Colonic mucosa (tissue), 4 donors: ENCODE measurements around the gene SLC52A1. TPM values are rescaled to one million over a fixed set of nuclear protein-coding genes. Genes with fewer than 3 reads are reported as not detected.
"Not testable (repeated sequence)": the region's sequence is repeated elsewhere in the genome, so short reads cannot be mapped to it uniquely, and the experiment has no call there.

Source experiments
- DNase-seq: peaks from one replicate; pipeline ENCODE4 v3.0.0-alpha.2; 2020
- H3K27ac ChIP-seq: fragments of 200-600 bp; one replicate; pipeline ENCODE4 v1.8.0; 2021
- H3K27me3 ChIP-seq: fragments of 200-600 bp; one replicate; pipeline ENCODE4 v1.8.0; 2021
- H3K36me3 ChIP-seq: fragments of 200-600 bp; one replicate; pipeline ENCODE4 v1.8.0; 2021
- H3K4me1 ChIP-seq: fragments of 200-600 bp; one replicate; pipeline ENCODE4 v1.8.0; 2021; ENCODE audit warnings: mild to moderate bottlenecking
- H3K4me3 ChIP-seq: fragments of 200-600 bp; one replicate; pipeline ENCODE4 v1.8.0; 2021
- H3K9ac ChIP-seq, 2 donors: one replicate each; pipeline ENCODE4 v1.7.0; 2013; ENCODE audit warnings: control low read depth in 2 of 2, low read depth in 2 of 2, low read length in 2 of 2
- H3K9me3 ChIP-seq: fragments of 200-600 bp; one replicate; pipeline ENCODE4 v1.8.0; 2021
- CTCF ChIP-seq: fragments of 200-600 bp; IDR thresholded peaks from one replicate; pipeline ENCODE4 v1.8.0; 2022; ENCODE audit warnings: antibody characterized with exemption, mild to moderate bottlenecking
- intact Hi-C: fragments of 100-400 bp; cut with DNase I; formaldehyde crosslinking; loops from one replicate; pipeline ENCODE4 v1.14.1; 2022
- total RNA-seq, 2 donors: library from RNA; stranded (reverse); fragmentation: NEBNext Ultra II Directional in 1 of 2; extraction: Animal tissue kit (Norgen Biotek cat#: 25700) in 1 of 2; gene quantifications; one replicate each; pipeline ENCODE4 v1.2.1, GENCODE V29; 2021
- donor health status: healthy.
- donor health status: DM: no; HTN: no; CAD: no.
- donor health status: DM: no; HTN: no; CAD: no.

Gene SLC52A1
- 1 to 10 TPM; 1.7 to 2.6 TPM for total RNA-seq

GRCh38 chr17:5035315-5035714, at the start of gene SLC52A1:
Gene SLC52A1, minus strand, starts transcription at chr17:5035426. Its CDS starts 820 bp downstream, at chr17:5034606.
- Histone ChIP-seq H3K4me1 (no peaks in the 10 kb centered on the region), H3K36me3 (no peaks in the 10 kb centered on the region), H3K27me3 (no peaks in the 10 kb centered on the region), H3K9ac (peak within 1 kb of the TSS; percentile 34 to 56), H3K9me3 (no peaks in the 10 kb centered on the region), H3K4me3 (peak within 1 kb of the TSS; percentile 28), H3K27ac (no peak within 1 kb of the TSS)
- peak; percentile 52 for DNase-seq
- intact Hi-C loops: no loop called here
- TF ChIP-seq CTCF: no peak

GRCh38 chr17:5080591-5080990, 45.4 kb upstream of the SLC52A1 start:
- DNase-seq: no peak
- Histone ChIP-seq H3K4me1 (no peaks in the 10 kb centered on the region), H3K27ac (no peak overlapping the region), H3K36me3 (no peaks in the 10 kb centered on the region), H3K9me3 (no peaks in the 10 kb centered on the region), H3K9ac (no peak overlapping the region), H3K27me3 (no peaks in the 10 kb centered on the region), H3K4me3 (no peak overlapping the region)
- no peak for TF ChIP-seq CTCF
- intact Hi-C loops: no loop called here

DNA sequence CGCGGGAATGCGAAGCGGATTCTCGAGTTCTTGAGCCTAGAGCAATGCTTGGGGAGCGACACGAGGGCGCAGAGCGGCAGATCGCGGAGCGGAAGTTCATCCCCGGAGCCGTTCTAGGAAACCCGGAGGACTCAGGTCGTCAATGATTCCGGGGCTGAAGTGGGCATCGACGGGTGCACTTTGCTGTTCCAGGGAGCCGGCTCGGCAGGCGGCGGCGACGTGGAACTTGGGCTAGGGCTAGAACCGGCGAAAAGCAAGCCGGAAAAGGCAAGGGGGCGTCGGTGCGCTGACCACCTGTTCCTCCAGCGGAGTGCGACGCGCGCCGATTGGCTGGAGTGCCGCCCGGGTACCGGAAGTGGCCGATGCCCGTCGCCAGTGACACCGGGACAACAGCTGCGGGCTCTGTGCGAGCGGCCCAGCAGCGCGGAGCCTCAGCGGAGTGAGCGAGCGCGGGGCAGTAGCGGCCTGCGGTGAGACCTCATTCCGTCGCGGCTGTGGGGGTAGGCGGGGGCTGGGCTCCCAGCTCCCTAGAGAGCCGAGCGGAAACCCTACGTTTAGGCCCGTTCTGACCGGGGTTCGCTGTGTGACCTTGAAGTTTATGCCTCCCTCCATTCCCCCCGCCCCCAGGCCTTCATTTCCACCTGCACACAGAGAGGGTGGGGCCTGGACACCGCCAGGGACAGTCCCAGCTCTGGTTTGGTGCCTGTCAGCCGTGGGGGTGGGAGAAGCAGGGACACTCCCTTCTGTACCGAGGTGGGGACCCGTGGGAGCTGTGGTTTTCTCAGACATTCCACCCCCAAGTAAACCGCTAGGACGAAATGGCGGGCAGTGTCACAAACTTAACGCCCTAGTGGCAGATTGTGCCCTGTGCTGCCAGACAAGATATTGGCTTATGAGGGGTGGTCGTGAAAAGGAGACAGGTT, 43.1 kb upstream of the SLC52A1 start, which contains the start of gene ZFP3:
Gene ZFP3, plus strand, starts transcription at position 362 of the 923 bp plus-strand sequence. CDS start 13,038 bp downstream, outside the sequence.
- peak within 1 kb of the TSS; percentile 72 for H3K4me3 ChIP-seq
- no peaks in the 10 kb centered on the region for H3K36me3 ChIP-seq
- no peaks in the 10 kb centered on the region for H3K9me3 ChIP-seq
- intact Hi-C loops: loop anchor here (5.0 kb wide), 1 partner anchor 34 kb away; the partner anchor contains the start of gene ZNF232
- H3K9ac ChIP-seq: peak within 1 kb of the TSS; percentile 87 to 88
- TF ChIP-seq CTCF: no peak
- H3K27me3 ChIP-seq: no peaks in the 10 kb centered on the region
- H3K27ac ChIP-seq: peak within 1 kb of the TSS; percentile 60
- no peaks in the 10 kb centered on the region for H3K4me1 ChIP-seq
- peak; percentile 88 for DNase-seq

DNA sequence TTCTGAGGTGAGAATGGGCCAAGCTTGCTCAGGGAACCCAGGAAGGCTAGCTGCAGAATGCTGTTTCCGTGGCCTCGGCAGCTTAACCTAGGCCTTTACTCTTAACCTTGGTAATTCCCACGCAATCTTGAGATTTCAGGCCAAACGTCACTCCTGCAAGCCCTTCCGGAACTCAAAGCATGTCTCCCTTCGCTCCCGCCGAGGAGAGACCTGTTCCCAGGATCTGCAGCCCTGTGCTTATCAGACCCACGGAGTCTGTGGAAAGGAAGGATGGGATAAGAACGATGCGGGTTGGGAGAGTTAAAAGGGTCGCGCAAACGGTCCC, 42.5 kb upstream of the SLC52A1 start:
- Histone ChIP-seq H3K27me3 (no peaks in the 10 kb centered on the region), H3K9me3 (no peaks in the 10 kb centered on the region), H3K36me3 (no peaks in the 10 kb centered on the region), H3K4me1 (no peaks in the 10 kb centered on the region), H3K4me3 (peak overlapping the region; percentile 72), H3K9ac (peak overlapping the region; percentile 87 to 88), H3K27ac (peak overlapping the region; percentile 60)
- no peak for DNase-seq
- TF ChIP-seq CTCF: no peak
- intact Hi-C loops: loop anchor here (5.0 kb wide), 1 partner anchor 35 kb away; the partner anchor contains the start of gene ZNF232

DNA sequence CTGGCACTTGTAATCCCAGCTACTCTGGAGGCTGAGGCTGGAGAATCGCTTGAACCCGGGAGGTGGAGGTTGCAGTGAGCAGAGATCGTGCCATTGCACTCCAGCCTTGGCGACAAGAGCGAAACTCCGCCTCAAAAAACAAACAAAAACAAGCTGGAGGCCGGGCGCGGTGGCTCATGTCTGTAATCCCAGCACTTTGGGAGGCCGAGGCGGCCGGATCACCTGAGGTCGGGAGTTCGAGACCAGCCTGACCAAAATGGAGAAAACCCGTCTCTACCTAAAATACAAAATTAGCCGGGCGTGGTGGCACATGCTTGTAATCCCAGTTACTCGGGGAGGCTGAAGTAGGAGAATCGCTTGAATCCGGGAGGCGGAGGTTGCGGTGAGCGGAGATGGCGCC, 42.0 kb upstream of the SLC52A1 start:
- not testable (repeated sequence) for DNase-seq, H3K36me3 ChIP-seq, H3K27ac ChIP-seq, H3K4me1 ChIP-seq, H3K9ac ChIP-seq, H3K27me3 ChIP-seq, H3K4me3 ChIP-seq, H3K9me3 ChIP-seq
- intact Hi-C loops: loop anchor here (5.0 kb wide), 1 partner anchor 35 kb away; the partner anchor contains the start of gene ZNF232

DNA sequence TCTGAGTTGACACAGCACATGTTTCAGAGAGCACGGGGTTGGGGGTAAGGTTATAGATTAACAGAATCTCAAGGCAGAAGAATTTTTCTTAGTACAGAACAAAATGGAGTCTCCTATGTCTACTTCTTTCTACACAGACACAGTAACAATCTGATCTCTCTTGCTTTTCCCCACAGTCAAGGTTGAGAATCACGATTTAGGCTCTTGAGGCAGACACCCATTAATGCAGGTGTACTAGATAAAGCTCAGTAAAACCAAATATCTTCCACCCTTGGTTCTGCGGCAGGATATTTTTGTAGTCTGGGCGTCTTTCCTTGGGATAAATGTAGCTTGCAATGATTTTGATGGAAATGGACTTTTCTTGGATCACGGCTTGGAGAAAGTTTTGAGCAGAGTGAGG, 40.2 kb upstream of the SLC52A1 start:
- H3K9me3 ChIP-seq, H3K9ac ChIP-seq, H3K27ac ChIP-seq, H3K4me1 ChIP-seq, H3K27me3 ChIP-seq, H3K4me3 ChIP-seq, H3K36me3 ChIP-seq, DNase-seq: not testable (repeated sequence)
- intact Hi-C loops: loop anchor here (5.0 kb wide), 1 partner anchor 37 kb away; the partner anchor contains the start of gene ZNF232
